Gastrocnemius medialis (tissue), 4 donors: ENCODE data around the gene EMC10. TPM values are rescaled to one million over a fixed set of nuclear protein-coding genes. Genes with fewer than 3 reads are reported as not detected.

Experiments
- ATAC-seq, 2 donors: fragments of 150-250 bp; one replicate each; pipeline ENCODE4 v1.9.1; 2016
- DNase-seq, 2 donors: peaks; one replicate each; pipeline ENCODE4 v3.0.0-alpha.2; 2019
- H3K27ac ChIP-seq, 4 donors: fragments of 200-600 bp; sonication (generic); 1 replicate in 1 of 4; 2 replicates in 3 of 4; pipeline ENCODE4 v1.5.1; 2016 to 2018; ENCODE audit warnings: mild to moderate bottlenecking in 2 of 4, moderate library complexity in 1 of 4
- H3K27me3 ChIP-seq, 3 donors: fragments of 200-600 bp; sonication (generic) in 2 of 3; 1 replicate in 1 of 3; 2 replicates in 2 of 3; pipeline versions ENCODE4 v1.5.1 to v1.6.0; 2016 to 2019; ENCODE audit warnings: mild to moderate bottlenecking in 1 of 3, moderate library complexity in 1 of 3
- H3K36me3 ChIP-seq, 2 donors: fragments of 200-600 bp; sonication (generic) in 1 of 2; one replicate each; pipeline ENCODE4 v1.5.1; 2017 to 2018
- H3K4me1 ChIP-seq, 2 donors: fragments of 200-600 bp; sonication (generic) in 1 of 2; one replicate each; pipeline ENCODE4 v1.5.1; 2016 to 2017; ENCODE audit warnings: mild to moderate bottlenecking in 2 of 2
- H3K4me3 ChIP-seq, 4 donors: fragments of 200-600 bp; sonication (generic) in 3 of 4; 1 replicate in 1 of 4; 2 replicates in 3 of 4; pipeline ENCODE4 v1.5.1; 2016 to 2019; ENCODE audit warnings: mild to moderate bottlenecking in 2 of 4
- H3K9me3 ChIP-seq, 3 donors: fragments of 200-600 bp; sonication (generic) in 2 of 3; 1 replicate in 1 of 3; 2 replicates in 2 of 3; pipeline ENCODE4 v1.5.1; 2016 to 2019
- CTCF ChIP-seq, 5 experiments: fragments of 450-650 bp in 3 of 5; fragments of 200-600 bp in 2 of 5; sonication (generic) in 2 of 5; IDR thresholded peaks in 4 of 5; conservative IDR thresholded peaks in 1 of 5; 1 replicate in 4 of 5; 2 replicates in 1 of 5; pipeline ENCODE4 v1.5.1; 2016 to 2019; ENCODE audit warnings: antibody characterized with exemption in 5 of 5, mild to moderate bottlenecking in 3 of 5, moderate library complexity in 3 of 5
- POLR2A ChIP-seq, 2 donors: fragments of 450-650 bp; IDR thresholded peaks; one replicate each; pipeline ENCODE4 v1.6.1; 2017; ENCODE audit warnings: antibody characterized with exemption in 2 of 2, mild to moderate bottlenecking in 2 of 2, moderate library complexity in 2 of 2
- in situ Hi-C, 4 donors: fragments of 200-750 bp; cut with MboI; loops; one replicate each; pipeline versions ENCODE4 v1.15.0 to v1.8.0; 2017; ENCODE audit warnings: low sequenced_read_pairs in 4 of 4
- intact Hi-C: fragments of 100-400 bp; cut with DNase I; formaldehyde crosslinking; loops from one replicate; pipeline ENCODE4 v1.15.1; 2023; ENCODE audit warnings: low total_unique reads
- total RNA-seq, 4 donors: library from RNA; depleted of rRNA; stranded (reverse); fragments of >200 nt; gene quantifications; one replicate each; pipeline versions ENCODE4 v1.1.0 to v1.2.3, GENCODE V29; 2016

EMC10 gene
- total RNA-seq, 4 donors from 2014 or later: 29.2 to 67.4 (median 45.4) TPM

DNA sequence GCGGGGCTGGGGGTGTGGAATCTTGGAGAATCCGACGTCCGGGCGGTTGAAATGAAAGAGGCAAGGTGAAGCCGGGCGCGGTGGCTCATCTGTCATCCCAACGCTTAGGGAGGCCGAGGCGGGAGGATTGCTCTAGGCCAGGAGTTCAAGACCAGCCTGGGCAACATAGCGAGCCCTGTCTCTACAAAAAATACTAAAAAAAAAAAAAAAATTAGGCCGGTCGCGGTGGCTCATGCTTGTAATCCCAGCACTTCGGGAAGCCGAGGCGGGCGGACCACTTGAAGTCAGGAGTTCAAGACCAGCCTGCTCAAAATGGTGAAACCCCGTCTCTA, 566 bp downstream of the EMC10 start:
- in situ Hi-C loops: no loop called here
- intact Hi-C loops: loop anchor here (1.0 kb wide), 1 partner anchor 34 kb away; the partner anchor contains the start of gene JOSD2
- Histone ChIP-seq H3K27me3 (no peaks in the 10 kb centered on the region), H3K4me3 (peak overlapping the region; percentile 68 to 99 (median 82)), H3K9me3 (no peaks in the 10 kb centered on the region), H3K36me3 (peaks cover 0 to 35% of the 10 kb centered on the region in 2 donors), H3K27ac (peak overlapping the region; percentile 67 to 88 (median 79)), H3K4me1 (peaks cover 13 to 18% of the 10 kb centered on the region in 2 donors)
- ATAC-seq (no peak), DNase-seq (no peak)
- TF ChIP-seq POLR2A (IDR thresholded peaks at IDR 0.05): no peak
- TF ChIP-seq CTCF (IDR thresholded peaks at IDR 0.05 in 4 of 5, conservative IDR thresholded peaks at IDR 0.05 in 1 of 5): no peak

GRCh38 chr19:50477751-50478515, 1.6 kb downstream of the EMC10 start:
- peak overlapping the region in 1 of 4 donors; percentile 99 for H3K4me3 ChIP-seq
- no peaks in the 10 kb centered on the region for H3K27me3 ChIP-seq
- peaks cover 0 to 42% of the 10 kb centered on the region in 2 donors for H3K36me3 ChIP-seq
- H3K4me1 ChIP-seq: peaks cover 13 to 18% of the 10 kb centered on the region in 2 donors
- DNase-seq: no peak
- in situ Hi-C loops: no loop called here
- TF ChIP-seq POLR2A (IDR thresholded peaks at IDR 0.05) (no peak), CTCF (IDR thresholded peaks at IDR 0.05 in 4 of 5, conservative IDR thresholded peaks at IDR 0.05 in 1 of 5) (no peak)
- no peaks in the 10 kb centered on the region for H3K9me3 ChIP-seq
- ATAC-seq: no peak
- peak overlapping the region in 1 of 4 donors; percentile 25 for H3K27ac ChIP-seq
- intact Hi-C loops: no loop called here

DNA sequence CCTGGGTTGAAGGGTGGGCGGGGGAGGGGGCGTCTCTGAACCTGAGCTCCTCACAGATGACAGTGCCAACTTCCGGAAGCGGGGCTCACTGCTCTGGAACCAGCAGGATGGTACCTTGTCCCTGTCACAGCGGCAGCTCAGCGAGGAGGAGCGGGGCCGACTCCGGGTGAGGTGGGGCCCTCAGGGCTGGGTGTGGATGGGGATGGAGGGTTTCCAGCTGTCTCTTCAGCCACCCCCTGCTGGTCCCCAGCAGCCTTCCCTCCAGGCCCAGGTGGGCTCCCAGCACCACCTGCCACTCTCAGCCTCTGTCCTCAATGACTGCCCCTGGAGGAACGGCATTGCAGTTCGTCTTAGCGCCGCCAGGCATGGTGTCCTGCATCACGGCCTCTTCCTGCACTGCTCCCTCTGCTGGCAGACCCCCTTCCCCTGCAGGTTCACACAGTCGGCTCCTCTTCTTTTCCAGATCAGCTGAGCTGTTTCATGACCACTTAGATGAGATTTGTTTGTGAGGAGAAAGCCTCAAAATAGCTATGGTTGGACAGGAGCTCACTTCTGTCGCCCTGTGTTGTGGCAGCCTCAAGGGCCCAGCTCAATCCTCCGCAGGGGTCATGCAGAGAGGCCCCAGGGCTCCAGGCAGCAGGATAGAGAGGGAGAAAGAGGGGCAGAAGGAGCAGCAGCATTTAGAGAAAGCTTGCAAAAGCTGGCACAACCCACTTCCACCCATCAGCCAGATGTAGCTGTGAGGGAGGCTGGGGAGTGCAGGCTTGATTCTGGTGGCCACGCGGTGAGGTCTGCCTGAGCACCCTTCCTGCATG, 2.8 kb downstream of the EMC10 start:
- TF ChIP-seq CTCF (IDR thresholded peaks at IDR 0.05 in 4 of 5, conservative IDR thresholded peaks at IDR 0.05 in 1 of 5): peak; percentile 44 to 64 (median 53)
- no peak for TF ChIP-seq POLR2A (IDR thresholded peaks at IDR 0.05)
- Histone ChIP-seq H3K27me3 (no peaks in the 10 kb centered on the region), H3K9me3 (no peaks in the 10 kb centered on the region), H3K27ac (no peak overlapping the region), H3K36me3 (peaks cover 0 to 42% of the 10 kb centered on the region in 2 donors), H3K4me1 (peaks cover 13 to 18% of the 10 kb centered on the region in 2 donors), H3K4me3 (no peak overlapping the region)
- no peak for ATAC-seq
- intact Hi-C loops (no loop called here), in situ Hi-C loops (no loop called here)
- peak in 1 of 2 donors; percentile 46 for DNase-seq

GRCh38 chr19:50479761-50480251, 3.5 kb downstream of the EMC10 start:
- peaks cover 13 to 18% of the 10 kb centered on the region in 2 donors for H3K4me1 ChIP-seq
- H3K36me3 ChIP-seq: peaks cover 0 to 42% of the 10 kb centered on the region in 2 donors
- intact Hi-C loops: loop anchor here (10.0 kb wide), 1 partner anchor 275 kb away; the partner anchor contains the start of gene MYH14
- no peak overlapping the region for H3K27ac ChIP-seq
- TF ChIP-seq POLR2A (IDR thresholded peaks at IDR 0.05): no peak
- TF ChIP-seq CTCF (IDR thresholded peaks at IDR 0.05 in 4 of 5, conservative IDR thresholded peaks at IDR 0.05 in 1 of 5): no peak
- in situ Hi-C loops: no loop called here
- no peak for DNase-seq
- no peaks in the 10 kb centered on the region for H3K9me3 ChIP-seq
- H3K27me3 ChIP-seq: no peaks in the 10 kb centered on the region
- no peak overlapping the region for H3K4me3 ChIP-seq
- no peak for ATAC-seq
